NCI-H2107 (cell line): ENCODE results near the gene ST8SIA3.
"Not testable (repeated sequence)": the region's sequence is repeated elsewhere in the genome, so short reads cannot be mapped to it uniquely, and the experiment has no call there.

ENCODE experiments used
- DNase-seq: peaks from one replicate; lab custom pipeline; 2025; lab: John Stamatoyannopoulos, UW

ST8SIA3 gene

DNA sequence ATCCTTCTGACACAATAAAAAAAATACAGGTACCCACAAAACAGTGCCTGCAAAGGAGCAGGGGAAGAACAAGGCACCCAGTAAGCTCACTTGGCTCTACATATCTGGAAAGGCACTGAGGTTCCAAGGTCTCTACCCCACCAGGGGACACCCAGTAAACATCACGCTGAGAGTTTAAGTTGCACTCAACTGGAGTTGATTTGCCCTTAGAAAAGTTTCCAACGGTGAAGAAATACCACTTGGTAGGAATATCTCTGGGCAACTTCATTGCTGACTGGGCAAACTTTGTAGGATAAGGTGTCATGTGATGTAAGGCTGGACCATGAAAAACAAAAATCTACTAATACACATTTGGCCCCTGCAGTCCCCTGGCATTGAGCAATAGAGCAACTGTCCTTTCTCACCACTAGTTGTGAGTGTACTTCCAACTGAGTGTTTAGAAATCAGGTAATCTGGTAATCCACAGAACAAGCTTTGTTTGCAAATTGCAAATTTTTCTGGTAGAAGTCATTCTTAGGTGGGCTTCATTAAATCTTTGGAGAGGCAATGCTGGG, 14.2 kb downstream of the ST8SIA3 start:
- DNase-seq: no peak

DNA sequence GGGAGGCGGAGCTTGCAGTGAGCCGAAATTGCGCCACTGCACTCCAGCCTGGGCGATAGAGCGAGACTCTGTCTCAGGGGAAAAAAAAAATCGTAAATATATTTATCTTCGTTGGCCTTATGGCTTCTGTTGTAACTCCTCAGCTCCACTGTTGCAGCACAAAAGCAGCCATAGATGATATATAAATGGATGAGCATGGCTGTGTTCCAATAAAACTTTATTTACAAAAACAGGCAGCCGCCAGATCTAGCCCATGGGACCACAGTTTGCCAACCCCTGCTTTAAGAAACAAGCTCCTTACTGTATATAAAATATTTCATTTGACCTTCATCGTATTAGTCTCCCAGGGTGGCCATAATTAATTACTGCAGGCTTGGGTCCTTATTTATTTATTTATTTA, 20.1 kb downstream of the ST8SIA3 start:
- no peak for DNase-seq

DNA sequence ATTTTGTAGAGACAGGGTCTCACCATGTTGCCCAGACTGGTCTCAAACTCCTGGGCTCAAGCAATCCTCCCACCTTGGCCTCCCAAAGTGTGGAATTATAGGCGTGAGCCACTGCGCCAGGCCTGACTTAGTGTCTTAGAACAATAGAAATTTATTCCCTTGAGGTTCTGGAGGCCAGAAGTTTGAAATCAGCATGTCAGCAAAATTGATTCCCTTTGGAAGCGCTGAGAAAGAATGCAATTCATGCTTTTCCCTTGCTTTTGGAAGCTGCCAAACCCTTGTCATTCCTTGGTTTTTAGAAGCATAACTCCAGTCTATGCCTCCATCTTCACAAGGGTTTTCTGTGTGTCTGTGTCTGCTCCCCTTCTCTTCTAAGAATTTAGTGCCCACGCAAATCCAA, 20.7 kb downstream of the ST8SIA3 start:
- DNase-seq: no peak

DNA sequence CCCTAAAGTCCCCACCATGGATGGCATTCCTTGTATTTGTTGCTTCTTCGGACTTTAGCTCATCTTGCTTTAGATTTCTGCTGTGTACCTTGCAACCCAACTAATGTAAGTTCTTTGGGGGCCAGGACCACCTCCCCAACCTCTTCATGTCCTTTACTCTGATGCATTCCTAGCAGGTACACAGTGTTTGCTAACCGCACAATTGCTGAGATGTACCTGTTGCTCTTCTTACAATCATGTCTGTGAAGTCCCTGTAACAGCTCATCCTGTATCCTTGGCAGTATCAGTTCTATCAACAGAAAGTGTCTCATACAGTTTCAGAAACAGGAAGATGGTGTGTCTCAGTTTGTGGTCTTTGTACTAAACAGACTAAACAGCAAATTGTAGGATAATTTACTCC, 24.1 kb downstream of the ST8SIA3 start:
- no peak for DNase-seq

DNA sequence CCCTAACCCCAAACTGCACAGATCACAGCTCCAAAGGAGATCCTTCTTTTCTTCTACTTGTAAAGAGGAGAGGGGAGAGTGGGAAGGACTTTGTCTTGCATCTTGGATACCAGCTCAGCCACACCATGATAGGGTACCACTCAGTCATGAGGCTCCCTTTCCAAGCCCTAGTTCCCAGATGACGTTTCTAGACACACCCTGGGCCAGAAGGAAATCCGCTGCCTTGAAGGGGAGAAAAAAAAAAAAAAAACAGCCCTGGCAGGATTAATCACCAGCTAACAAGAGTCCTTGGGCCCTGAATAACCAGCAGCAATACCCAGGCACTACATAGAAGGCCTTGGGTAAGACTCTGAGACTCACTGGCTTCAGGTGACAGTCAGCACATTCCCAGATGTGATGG, 36.9 kb downstream of the ST8SIA3 start:
- no peak for DNase-seq

DNA sequence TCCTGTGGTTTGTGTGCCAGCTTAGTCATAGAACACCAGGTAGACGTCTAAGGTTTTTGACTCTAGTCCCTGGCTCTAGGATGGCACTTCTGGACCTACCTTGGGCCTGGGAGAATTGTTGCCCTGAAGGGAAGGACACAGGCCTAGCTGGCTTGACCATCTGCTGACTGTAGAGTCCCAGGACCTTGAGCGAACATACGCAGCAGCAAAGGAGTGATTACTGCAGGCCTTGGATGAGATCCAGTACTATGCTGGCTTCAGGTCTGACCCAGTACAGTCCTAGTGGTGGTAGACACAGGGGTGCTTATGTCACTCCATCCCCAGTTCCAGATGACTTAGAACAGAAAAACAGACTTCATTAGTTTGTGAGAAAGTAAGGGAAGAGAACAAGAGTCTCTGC, 37.7 kb downstream of the ST8SIA3 start:
- DNase-seq: no peak

DNA sequence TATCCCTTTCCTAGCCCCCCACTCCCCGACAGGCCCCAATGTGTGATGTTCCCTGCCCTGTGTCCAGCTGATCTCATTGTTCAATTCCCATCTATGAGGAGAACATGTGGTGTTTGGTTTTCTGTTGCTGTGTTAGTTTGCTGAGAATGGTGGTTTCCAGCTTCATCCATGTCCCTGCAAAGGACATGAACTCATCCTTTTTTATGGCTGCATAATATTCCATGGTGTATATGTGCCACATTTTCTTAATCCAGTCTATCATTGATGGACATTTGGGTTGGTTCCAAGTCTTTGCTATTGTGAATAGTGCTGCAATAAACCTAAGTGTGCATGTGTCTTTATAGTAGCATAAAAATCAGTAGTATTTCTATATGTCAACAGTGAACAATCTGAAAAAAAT, 42.4 kb downstream of the ST8SIA3 start:
- not testable (repeated sequence) for DNase-seq

DNA sequence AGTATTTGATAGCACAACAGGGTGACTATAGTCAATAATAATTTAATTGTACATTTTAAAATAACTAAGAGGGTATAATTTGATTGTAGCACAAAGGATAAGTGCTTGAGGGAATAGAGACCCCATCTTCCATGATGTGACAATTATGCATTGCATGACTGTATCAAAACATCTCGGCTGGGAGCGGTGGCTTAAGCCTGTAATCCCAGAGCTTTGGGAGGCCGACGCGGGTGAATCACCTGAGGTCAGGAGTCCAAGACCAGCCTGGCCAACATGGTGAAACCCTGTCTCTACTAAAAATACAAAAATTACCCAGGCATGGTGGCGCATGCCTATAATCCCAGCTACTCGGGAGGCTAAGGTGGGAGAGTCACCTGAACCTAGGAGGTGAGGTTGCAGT, 44.5 kb downstream of the ST8SIA3 start:
- DNase-seq: not testable (repeated sequence)

DNA sequence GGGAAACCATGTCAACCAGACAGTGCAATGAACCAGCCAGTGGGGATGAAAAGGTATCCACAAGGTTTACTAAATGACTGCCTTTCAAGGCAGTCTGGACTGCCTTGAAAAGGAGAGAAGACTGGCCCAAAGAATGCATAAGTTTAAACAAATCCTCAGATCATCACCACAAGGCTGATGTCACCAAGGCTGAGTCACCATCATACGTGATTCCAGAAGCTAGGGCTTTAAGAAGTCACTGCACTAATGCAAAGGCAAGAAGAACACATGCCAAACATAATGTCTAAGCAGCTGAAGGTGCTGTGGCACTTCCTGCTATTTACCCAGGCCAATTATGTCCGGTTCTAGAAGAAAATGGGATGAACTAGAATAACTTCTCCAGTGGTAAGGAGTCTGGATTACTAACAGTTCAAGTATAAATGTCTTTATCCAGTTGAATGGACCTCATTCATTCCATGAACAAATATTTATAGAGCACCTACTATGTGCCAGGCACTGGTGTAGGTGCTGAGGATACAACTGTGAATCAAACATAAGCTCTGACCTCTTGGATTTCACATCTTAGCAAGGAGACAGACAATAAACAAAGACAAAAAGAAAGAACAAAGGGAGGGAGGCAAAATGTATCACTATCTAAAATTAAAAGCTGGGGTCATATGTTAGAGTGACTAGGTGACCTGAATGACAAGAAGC, 45.2 kb downstream of the ST8SIA3 start:
- no peak for DNase-seq

DNA sequence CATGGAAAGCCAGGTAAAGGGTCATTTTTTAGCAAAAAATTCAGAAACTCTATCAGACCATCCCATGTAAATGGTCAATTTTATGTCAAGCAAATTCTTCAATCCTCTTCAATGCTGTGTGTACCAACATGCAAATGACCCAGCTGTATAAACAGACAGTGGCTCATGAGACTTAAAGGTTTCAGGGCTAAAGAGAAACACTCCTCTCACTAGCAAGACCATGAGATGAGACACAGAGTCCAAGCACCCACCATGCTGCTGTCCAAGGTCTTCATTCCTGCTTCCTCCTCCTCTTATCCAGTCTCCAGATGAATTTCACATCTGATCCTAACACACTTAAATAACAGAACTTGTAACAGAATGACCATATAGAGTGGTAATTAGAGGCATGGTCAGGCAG, 52.0 kb downstream of the ST8SIA3 start:
- DNase-seq: no peak

DNA sequence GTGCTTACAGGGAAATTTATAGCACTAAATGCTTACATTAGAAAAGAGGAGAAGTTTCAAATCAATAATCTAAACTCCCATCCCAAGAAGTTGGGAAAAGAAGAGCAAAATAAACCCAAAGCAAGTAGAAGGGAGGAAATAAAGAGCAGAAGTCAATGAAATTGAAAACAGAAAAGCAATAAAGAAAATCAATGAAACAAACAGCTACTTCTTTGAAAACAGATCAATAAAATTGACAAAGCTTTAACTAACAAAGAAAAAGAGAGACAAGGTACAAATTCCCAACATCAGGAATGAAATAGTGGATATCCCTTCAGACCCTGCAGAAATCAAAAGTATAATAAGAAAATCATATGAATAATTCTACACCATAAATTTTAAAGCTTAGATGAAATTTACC, 57.3 kb downstream of the ST8SIA3 start:
- no peak for DNase-seq

DNA sequence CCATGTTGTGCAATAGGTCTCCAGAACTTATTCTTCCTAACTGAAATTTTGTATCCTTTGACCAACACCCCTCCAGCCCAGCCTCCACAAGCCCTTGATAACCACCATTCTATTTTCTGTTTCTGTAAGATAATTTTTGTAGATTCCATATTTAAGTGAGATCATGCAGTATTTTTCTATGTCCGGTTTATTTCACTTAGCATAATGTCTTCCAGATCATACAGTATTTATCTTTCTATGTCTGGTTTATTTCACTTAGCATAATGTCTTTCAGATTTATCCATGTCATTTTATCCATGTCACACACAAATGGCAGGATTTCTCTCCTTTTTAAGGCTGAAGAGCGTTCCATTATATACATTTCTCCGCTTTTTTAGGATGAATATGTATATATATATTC, 58.4 kb downstream of the ST8SIA3 start:
- no peak for DNase-seq

DNA sequence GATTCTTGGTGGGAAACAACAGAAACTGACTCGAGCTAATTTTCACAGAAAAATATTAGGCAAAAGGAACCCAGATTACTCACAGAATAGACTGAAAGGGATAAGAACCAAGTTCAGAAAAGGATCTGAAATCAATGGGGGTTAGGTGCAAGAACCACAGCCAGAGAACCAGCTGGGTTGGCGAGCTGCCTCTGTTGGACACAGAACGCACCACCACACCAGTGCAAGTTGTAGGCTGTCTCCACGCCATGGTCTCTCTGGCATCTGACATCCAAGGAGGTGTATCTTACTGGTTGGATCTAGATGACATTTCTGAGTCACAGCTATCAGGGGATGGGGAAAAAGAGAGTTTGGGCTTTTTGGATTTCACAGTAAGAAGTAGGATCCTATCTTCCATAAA, 64.2 kb downstream of the ST8SIA3 start:
- no peak for DNase-seq
